Measurements from ENCODE around the gene BLNK.

BLNK gene

DNA sequence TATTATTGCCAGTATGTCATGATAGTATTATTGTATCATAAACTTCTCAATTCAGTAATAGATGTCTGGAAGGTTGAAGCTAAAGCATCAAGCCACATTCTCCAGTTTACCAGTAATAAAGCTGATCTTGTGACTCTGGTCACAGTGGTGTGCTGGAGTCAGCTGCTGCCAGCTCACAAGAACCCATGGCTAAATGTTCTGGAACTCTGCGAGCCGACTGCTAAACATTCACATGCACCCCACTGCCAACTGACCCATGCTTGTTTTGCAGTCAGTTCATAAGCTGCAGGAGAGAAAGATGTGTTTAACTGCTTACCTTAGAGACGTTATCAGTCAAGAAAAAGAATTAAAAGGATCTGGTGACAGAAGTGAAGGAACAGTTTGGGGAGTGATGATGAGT lies 27.0 kb upstream of the BLNK start:
- Histone ChIP-seq H3K27me3 (ENCODE audit: control insufficient read depth, insufficient read depth, low read length) (no peaks in the 10 kb centered on the region), H2AFZ (peak overlapping the region; percentile 17), H3K27ac (no peak overlapping the region), H3K4me1 (peaks cover 6% of the 10 kb centered on the region), H3K9me3 (ENCODE audit: control insufficient read depth, low read length) (no peaks in the 10 kb centered on the region), H3K79me2 (no peaks in the 10 kb centered on the region), H3K36me3 (ENCODE audit: control insufficient read depth, insufficient read depth, low read length) (no peaks in the 10 kb centered on the region), H3K4me2 (ENCODE audit: low read length) (no peak overlapping the region), H3K9ac (no peak overlapping the region), H3K4me3 (ENCODE audit: low read depth, low read length) (no peak overlapping the region)
- TF ChIP-seq, protein P1, sequence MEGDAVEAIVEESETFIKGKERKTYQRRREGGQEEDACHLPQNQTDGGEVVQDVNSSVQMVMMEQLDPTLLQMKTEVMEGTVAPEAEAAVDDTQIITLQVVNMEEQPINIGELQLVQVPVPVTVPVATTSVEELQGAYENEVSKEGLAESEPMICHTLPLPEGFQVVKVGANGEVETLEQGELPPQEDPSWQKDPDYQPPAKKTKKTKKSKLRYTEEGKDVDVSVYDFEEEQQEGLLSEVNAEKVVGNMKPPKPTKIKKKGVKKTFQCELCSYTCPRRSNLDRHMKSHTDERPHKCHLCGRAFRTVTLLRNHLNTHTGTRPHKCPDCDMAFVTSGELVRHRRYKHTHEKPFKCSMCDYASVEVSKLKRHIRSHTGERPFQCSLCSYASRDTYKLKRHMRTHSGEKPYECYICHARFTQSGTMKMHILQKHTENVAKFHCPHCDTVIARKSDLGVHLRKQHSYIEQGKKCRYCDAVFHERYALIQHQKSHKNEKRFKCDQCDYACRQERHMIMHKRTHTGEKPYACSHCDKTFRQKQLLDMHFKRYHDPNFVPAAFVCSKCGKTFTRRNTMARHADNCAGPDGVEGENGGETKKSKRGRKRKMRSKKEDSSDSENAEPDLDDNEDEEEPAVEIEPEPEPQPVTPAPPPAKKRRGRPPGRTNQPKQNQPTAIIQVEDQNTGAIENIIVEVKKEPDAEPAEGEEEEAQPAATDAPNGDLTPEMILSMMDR (IDR thresholded peaks at IDR 0.05), result no peak

DNA sequence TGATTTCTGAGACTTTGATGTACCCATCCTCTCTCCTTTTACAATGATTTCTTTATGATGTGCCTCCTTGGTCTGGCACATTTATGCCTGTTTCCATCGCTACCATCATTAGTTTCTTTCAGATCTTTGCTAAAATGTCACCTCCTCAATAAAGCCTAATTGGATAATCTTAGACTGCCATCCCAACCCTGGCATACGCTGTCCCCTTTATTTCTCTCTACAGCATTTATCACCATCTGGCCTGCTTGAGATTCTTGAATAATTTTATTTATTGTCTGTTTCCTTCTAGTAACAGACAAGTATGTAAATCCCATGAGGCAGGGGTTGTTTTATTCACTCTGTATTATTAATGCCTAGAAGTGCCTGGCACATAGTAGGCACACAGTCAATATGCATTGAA lies 26.1 kb upstream of the BLNK start:
- Histone ChIP-seq H3K9me3 (ENCODE audit: control insufficient read depth, low read length) (no peaks in the 10 kb centered on the region), H3K9ac (no peak overlapping the region), H3K27me3 (ENCODE audit: control insufficient read depth, insufficient read depth, low read length) (no peaks in the 10 kb centered on the region), H3K27ac (no peak overlapping the region), H3K79me2 (no peaks in the 10 kb centered on the region), H3K36me3 (ENCODE audit: control insufficient read depth, insufficient read depth, low read length) (no peaks in the 10 kb centered on the region), H3K4me1 (peaks cover 6% of the 10 kb centered on the region), H2AFZ (no peak overlapping the region), H3K4me3 (ENCODE audit: low read depth, low read length) (no peak overlapping the region), H3K4me2 (ENCODE audit: low read length) (no peak overlapping the region)
- TF ChIP-seq, protein P1 (IDR thresholded peaks at IDR 0.05), result no peak

GRCh38 chr10:96295475-96295874 lies 24.1 kb upstream of the BLNK start:
- H3K79me2 ChIP-seq, result no peaks in the 10 kb centered on the region
- no peak overlapping the region for H3K4me2 ChIP-seq (ENCODE audit: low read length)
- TF ChIP-seq, protein P1 (IDR thresholded peaks at IDR 0.05), result no peak
- no peak overlapping the region for H2AFZ ChIP-seq
- H3K4me3 ChIP-seq (ENCODE audit: low read depth, low read length), result no peak overlapping the region
- H3K27ac ChIP-seq, result no peak overlapping the region
- no peaks in the 10 kb centered on the region for H3K36me3 ChIP-seq (ENCODE audit: control insufficient read depth, insufficient read depth, low read length)
- H3K9me3 ChIP-seq (ENCODE audit: control insufficient read depth, low read length), result no peaks in the 10 kb centered on the region
- no peaks in the 10 kb centered on the region for H3K27me3 ChIP-seq (ENCODE audit: control insufficient read depth, insufficient read depth, low read length)
- H3K9ac ChIP-seq, result no peak overlapping the region
- peaks cover 6% of the 10 kb centered on the region for H3K4me1 ChIP-seq

- no peak overlapping the region for H3K4me3 ChIP-seq (ENCODE audit: low read depth, low read length)
- TF ChIP-seq, protein P1 (IDR thresholded peaks at IDR 0.05), result peak; percentile 67
- H3K4me1 ChIP-seq, result peaks cover 3% of the 10 kb centered on the region
- H3K79me2 ChIP-seq, result no peaks in the 10 kb centered on the region
- H3K36me3 ChIP-seq (ENCODE audit: control insufficient read depth, insufficient read depth, low read length), result no peaks in the 10 kb centered on the region
- H3K4me2 ChIP-seq (ENCODE audit: low read length), result no peak overlapping the region
- no peak overlapping the region for H3K27ac ChIP-seq
- no peaks in the 10 kb centered on the region for H3K27me3 ChIP-seq (ENCODE audit: control insufficient read depth, insufficient read depth, low read length)
- H3K9ac ChIP-seq, result no peak overlapping the region
- no peaks in the 10 kb centered on the region for H3K9me3 ChIP-seq (ENCODE audit: control insufficient read depth, low read length)
- no peak overlapping the region for H2AFZ ChIP-seq
Measured at GRCh38 chr10:96292971-96293920, 21.9 kb upstream of the BLNK start.

Measured in parathyroid adenoma (tissue), 2 donors.